Measurements from ENCODE around the gene BICC1. TPM values are rescaled to one million over a fixed set of nuclear protein-coding genes. Genes with fewer than 3 reads are reported as not detected.
A peak's percentile ranks its signal among the peaks of the same experiment; 100 is the strongest.

The BICC1 gene
- total and polyA plus RNA-seq, 2 of the 4 experiments (the other 2 are of a cell fraction): 5.7 to 42.5 TPM

- no peak overlapping the region for H2AK5ac ChIP-seq (ENCODE audit: low read depth, low read length)
- H3K4me2 ChIP-seq (ENCODE audit: low read depth, low read length): peak overlapping the region; percentile 28; the same call in 1 of the 2 replicates
- 0 out of 2 replicates have a peak overlapping the region, but pooled peaks have one; percentile 5 for H3K18ac ChIP-seq (ENCODE audit: low read depth, low read length)
- no peak overlapping the region for H4K5ac ChIP-seq (ENCODE audit: low read depth, low read length)
- dilution Hi-C loops (cut with HindIII; ENCODE audit: low sequenced_read_pairs, unreplicated experiment): no loop called here
- no CpG with 5 or more reads among the region's 5 CpGs for WGBS, 2 experiments (ENCODE audit: extremely low coverage in 2 of 2, insufficient read length in 1 of 2)
- peak; percentile 28 for DNase-seq
- H3K9me1 ChIP-seq (ENCODE audit: insufficient read depth, low read length): 0 out of 2 replicates have a peak, but pooled peaks cover 3% of the 10 kb centered on the region
- no peak overlapping the region for H3K23ac ChIP-seq (ENCODE audit: low read depth, low read length)
- no peaks in the 10 kb centered on the region for H3K27me3 ChIP-seq (ENCODE audit: control insufficient read depth, insufficient read depth, low read length)
- H2AK9ac ChIP-seq (replicated peaks; ENCODE audit: low read depth, low read length, poor library complexity): no peak overlapping the region
- peak; percentile 68 for ATAC-seq (ENCODE audit: low read depth)
- no peak overlapping the region for H4K8ac ChIP-seq (ENCODE audit: low read depth in 2 of 2, low read length in 2 of 2)
- H3K14ac ChIP-seq (replicated peaks; ENCODE audit: low read depth, low read length): no peak overlapping the region
- no peak overlapping the region for H2BK20ac ChIP-seq (ENCODE audit: low read depth, low read length)
- CTCF ChIA-PET: interaction anchor here (0.6 to 1.1 kb wide), 2 partner anchors 8 to 227 kb away, joined by 3 read pairs; no protein-coding TSS in a partner anchor
- peaks cover 3% of the 10 kb centered on the region; the same call in 1 of the 2 replicates for H4K20me1 ChIP-seq (ENCODE audit: insufficient read depth, low read length)
- no peak overlapping the region; the same call in 1 of the 2 replicates for H3K4ac ChIP-seq (ENCODE audit: low read depth, low read length)
- no peak for TF ChIP-seq SMC3 (IDR thresholded peaks at IDR 0.05; ENCODE audit: low read depth, low read length)
- TF ChIP-seq ELK1 (IDR thresholded peaks at IDR 0.05; ENCODE audit: borderline replicate concordance, low read depth, low read length): no peak
- peak; percentile 86 for TF ChIP-seq MAFK (IDR thresholded peaks at IDR 0.05; ENCODE audit: low read depth, low read length)
- no peak for TF ChIP-seq RCOR1 (IDR thresholded peaks at IDR 0.05; ENCODE audit: insufficient replicate concordance, low read length)
- TF ChIP-seq FOS (IDR thresholded peaks at IDR 0.05; ENCODE audit: low read depth, low read length): no peak
- H2BK5ac ChIP-seq (ENCODE audit: low read depth, low read length, poor library complexity, severe bottlenecking): no peak overlapping the region
- no peak overlapping the region for H3K56ac ChIP-seq (ENCODE audit: extremely low read depth, insufficient read depth, low read length)
- intact Hi-C loops (cut with micrococcal nuclease): no loop called here
- no peak overlapping the region for H2BK15ac ChIP-seq (ENCODE audit: low read depth, low read length)
- H3K9ac ChIP-seq (ENCODE audit: low read depth, low read length): no peak overlapping the region
- H4K91ac ChIP-seq (ENCODE audit: insufficient read depth, low read depth, low read length): no peak overlapping the region
- H3K4me1 ChIP-seq (ENCODE audit: control insufficient read depth, insufficient read depth, low read length): peaks cover 6% of the 10 kb centered on the region
- in situ Hi-C loops (cut with MboI; ENCODE audit: low sequenced_read_pairs): no loop called here
- peaks cover 10% of the 10 kb centered on the region for H3K9me3 ChIP-seq (ENCODE audit: control insufficient read depth, insufficient read depth, low read length)
- H2BK120ac ChIP-seq (ENCODE audit: low read depth, low read length): no peak overlapping the region; the same call in 1 of the 2 replicates
- H3K36me3 ChIP-seq (ENCODE audit: control insufficient read depth, insufficient read depth, low read length): peaks cover 2% of the 10 kb centered on the region; the same call in 1 of the 2 replicates
- H3K79me1 ChIP-seq (ENCODE audit: low read depth in 1 of 2, low read length in 2 of 2): peaks cover 17 to 21% of the 10 kb centered on the region in 2 experiments
- POLR2A ChIA-PET (ENCODE audit: unreplicated experiment): no interaction called here
- H2AFZ ChIP-seq (replicated peaks; ENCODE audit: low read length, poor library complexity): no peak overlapping the region
- no peak overlapping the region for H3K27ac ChIP-seq (ENCODE audit: insufficient read depth, low read length)
- no peak overlapping the region for H3K4me3 ChIP-seq (ENCODE audit: insufficient read depth, low read depth, low read length)
- no TSS peak for BruUV-seq (replicated peaks)
Observed at GRCh38 chr10:58734116-58734515, 221.4 kb downstream of the BICC1 start.

All from IMR-90 (cell line).